IMR-90 (cell line): ENCODE results near the gene PSMA4. TPM values are rescaled to one million over a fixed set of nuclear protein-coding genes. Genes with fewer than 3 reads are reported as not detected.

Experiments
- ATAC-seq: fragments of 200-7000 bp; cut with Tn5 transposase; 2 replicates; pipeline ENCODE4 v1.9.1; 2020; ENCODE audit warnings: low read depth, mild to moderate bottlenecking, moderate library complexity
- BruUV-seq: library from RNA; stranded (reverse); fragments of 400-500 nt; replicated peaks from 2 replicates; lab custom pipeline; 2021; lab: Mats Ljungman, UMichigan
- CTCF ChIA-PET: fragments of 300-600 bp; formaldehyde crosslinking; extraction: SDS; loops from one replicate; lab custom pipeline; 2021; ENCODE audit warnings: antibody characterized with exemption; lab: Yijun Ruan, JAX
- POLR2A ChIA-PET: fragments of 300-600 bp; sonication (Branson Sonifier 250); formaldehyde crosslinking; loops from one replicate; lab custom pipeline; 2022; ENCODE audit warnings: antibody characterized with exemption; ENCODE audit not compliant: unreplicated experiment; lab: Charles Lee
- DNase-seq: peaks from one replicate; pipeline ENCODE4 v3.0.0; 2013
- H2AFZ ChIP-seq: replicated peaks from 2 replicates; pipeline ENCODE3; 2013; ENCODE audit warnings: low read length, mild to moderate bottlenecking; ENCODE audit not compliant: poor library complexity
- H2AK5ac ChIP-seq: 2 replicates; pipeline ENCODE4 v1.6.1; 2013; ENCODE audit warnings: low read depth, low read length, inconsistent platforms
- H2AK9ac ChIP-seq: replicated peaks from 2 replicates; pipeline ENCODE3; 2013; ENCODE audit warnings: mild to moderate bottlenecking, low read depth, low read length, moderate library complexity; ENCODE audit not compliant: poor library complexity
- H2BK120ac ChIP-seq: 2 replicates; pipeline ENCODE4 v1.6.1; 2013; ENCODE audit warnings: low read depth, low read length, inconsistent platforms
- H2BK15ac ChIP-seq: 3 replicates; pipeline ENCODE4 v1.6.1; 2013; ENCODE audit warnings: low read depth, low read length, inconsistent platforms
- H2BK20ac ChIP-seq: 2 replicates; pipeline ENCODE4 v1.6.1; 2013; ENCODE audit warnings: low read depth, mild to moderate bottlenecking, inconsistent platforms, low read length, moderate library complexity
- H2BK5ac ChIP-seq: 2 replicates; pipeline ENCODE4 v1.6.1; 2013; ENCODE audit warnings: mild to moderate bottlenecking, low read depth, low read length, inconsistent platforms; ENCODE audit not compliant: poor library complexity, severe bottlenecking
- H3K14ac ChIP-seq: replicated peaks from 2 replicates; pipeline ENCODE4 v1.6.1; 2013; ENCODE audit warnings: low read depth, low read length, inconsistent platforms
- H3K18ac ChIP-seq: 2 replicates; pipeline ENCODE4 v1.6.1; 2013; ENCODE audit warnings: low read depth, low read length, control low read depth
- H3K23ac ChIP-seq: 2 replicates; pipeline ENCODE4 v1.6.1; 2013; ENCODE audit warnings: low read depth, low read length, inconsistent platforms
- H3K27ac ChIP-seq: 2 replicates; pipeline ENCODE4 v1.5.1; 2013; ENCODE audit warnings: mild to moderate bottlenecking, control low read depth, low read length; ENCODE audit not compliant: insufficient read depth
- H3K27me3 ChIP-seq: 2 replicates; pipeline ENCODE4 v1.6.1; 2013; ENCODE audit warnings: low read length; ENCODE audit not compliant: control insufficient read depth, insufficient read depth
- H3K36me3 ChIP-seq: 2 replicates; pipeline ENCODE4 v1.6.1; 2013; ENCODE audit warnings: low read length, mixed read lengths; ENCODE audit not compliant: control insufficient read depth, insufficient read depth
- H3K4ac ChIP-seq: 2 replicates; pipeline ENCODE4 v1.6.1; 2013; ENCODE audit warnings: low read depth, low read length, inconsistent platforms
- H3K4me1 ChIP-seq: 2 replicates; pipeline ENCODE4 v1.6.1; 2013; ENCODE audit warnings: low read length, mixed read lengths; ENCODE audit not compliant: control insufficient read depth, insufficient read depth
- H3K4me2 ChIP-seq: 2 replicates; pipeline ENCODE4 v1.6.1; 2013; ENCODE audit warnings: low read depth, mild to moderate bottlenecking, control low read depth, low read length, moderate library complexity
- H3K4me3 ChIP-seq: 2 replicates; pipeline ENCODE4 v1.5.1; 2013; ENCODE audit warnings: low read depth, mild to moderate bottlenecking, control low read depth, low read length, moderate library complexity; ENCODE audit not compliant: insufficient read depth
- H3K56ac ChIP-seq: 2 replicates; pipeline ENCODE4 v1.6.1; 2013; ENCODE audit warnings: low read length, inconsistent platforms; ENCODE audit not compliant: insufficient read depth; ENCODE audit errors: extremely low read depth
- H3K79me1 ChIP-seq, 2 experiments: 2 replicates each; pipeline ENCODE4 v1.6.1; 2013; ENCODE audit warnings: low read length in 2 of 2, inconsistent platforms in 1 of 2, low read depth in 1 of 2
- H3K9ac ChIP-seq: 2 replicates; pipeline ENCODE4 v1.6.1; 2013; ENCODE audit warnings: low read depth, low read length, control low read depth
- H3K9me1 ChIP-seq: 2 replicates; pipeline ENCODE4 v1.6.1; 2013; ENCODE audit warnings: low read length, inconsistent platforms; ENCODE audit not compliant: insufficient read depth
- H3K9me3 ChIP-seq: 2 replicates; pipeline ENCODE4 v1.6.1; 2013; ENCODE audit warnings: low read length; ENCODE audit not compliant: control insufficient read depth, insufficient read depth
- H4K20me1 ChIP-seq: 2 replicates; pipeline ENCODE4 v1.6.1; 2013; ENCODE audit warnings: low read length, inconsistent platforms; ENCODE audit not compliant: insufficient read depth
- H4K5ac ChIP-seq: 2 replicates; pipeline ENCODE4 v1.6.1; 2013; ENCODE audit warnings: mild to moderate bottlenecking, low read depth, low read length, control low read depth
- H4K8ac ChIP-seq, 2 experiments: 2 replicates each; pipeline ENCODE4 v1.6.1; 2013; ENCODE audit warnings: low read depth in 2 of 2, low read length in 2 of 2, control low read depth in 1 of 2, inconsistent platforms in 1 of 2
- H4K91ac ChIP-seq: 2 replicates; pipeline ENCODE4 v1.6.1; 2013; ENCODE audit warnings: low read depth, low read length, inconsistent platforms; ENCODE audit not compliant: insufficient read depth
- BHLHE40 ChIP-seq: fragments of 150-350 bp; IDR thresholded peaks from 2 replicates; pipeline ENCODE4 v1.6.1; 2016; ENCODE audit warnings: mild to moderate bottlenecking, low read depth, low read length
- POLR2A ChIP-seq: IDR thresholded peaks from 2 replicates; pipeline ENCODE4 v1.6.1; 2012; ENCODE audit warnings: mild to moderate bottlenecking, low read depth, low read length
- RCOR1 ChIP-seq: IDR thresholded peaks from 2 replicates; pipeline ENCODE4 v1.6.1; 2012; ENCODE audit warnings: mild to moderate bottlenecking, low read length, improper control_type of control experiment; ENCODE audit not compliant: insufficient replicate concordance
- SMC3 ChIP-seq: fragments of 150-350 bp; IDR thresholded peaks from 2 replicates; pipeline ENCODE4 v1.6.1; 2016; ENCODE audit warnings: low read depth, mild to moderate bottlenecking, antibody characterized with exemption, low read length, moderate library complexity
- WGBS, 2 experiments: methylation state at CpG; one replicate each; pipeline versions ENCODE4 v1.1.5 to v1.1.7; 2013; ENCODE audit warnings: missing lambda C conversion rate in 2 of 2; ENCODE audit not compliant: insufficient read length in 1 of 2; ENCODE audit errors: extremely low coverage in 2 of 2; 5-methylcytosine and 5-hydroxymethylcytosine counted together
- dilution Hi-C: fragments of 300-500 bp; cut with HindIII; formaldehyde crosslinking; loops from one replicate; pipeline ENCODE4 v1.14.3; 2018; ENCODE audit warnings: low sequenced_read_pairs; ENCODE audit not compliant: unreplicated experiment
- in situ Hi-C: fragments of 300-500 bp; cut with MboI; formaldehyde crosslinking; loops from 3 replicates; pipeline ENCODE4 v1.14.3; 2019; ENCODE audit warnings: low sequenced_read_pairs, inconsistent platforms, mixed read lengths
- intact Hi-C: fragments of 100-400 bp; cut with micrococcal nuclease; formaldehyde crosslinking; loops from 2 replicates; pipeline ENCODE4 v1.10.0; 2022
- polyA plus RNA-seq, 3 experiments: library from polyadenylated mRNA; depleted of rRNA; stranded (reverse); fragments of >200 nt; gene quantifications; 2 replicates each; pipeline ENCODE4 v1.2.3, GENCODE V29; 2012; ENCODE audit warnings: low replicate concordance in 1 of 3
- total RNA-seq: library from RNA; depleted of rRNA; stranded (reverse); fragments of >200 nt; gene quantifications from 2 replicates; pipeline ENCODE4 v1.2.3, GENCODE V29; 2012
- TF ChIP-seq, protein P1 (sequence below): conservative IDR thresholded peaks from 2 replicates; pipeline ENCODE4 v1.5.1; 2012; ENCODE audit warnings: mild to moderate bottlenecking, low read depth, low read length, improper control_type of control experiment
- TF ChIP-seq, protein P2 (sequence below): fragments of 150-350 bp; IDR thresholded peaks from 2 replicates; pipeline ENCODE4 v1.6.1; 2016; ENCODE audit warnings: low read depth, mild to moderate bottlenecking, low read length, moderate library complexity, borderline replicate concordance
- TF ChIP-seq, protein P3 (sequence below): fragments of 150-350 bp; IDR thresholded peaks from 2 replicates; pipeline ENCODE4 v1.6.1; 2017; ENCODE audit warnings: mild to moderate bottlenecking, antibody characterized with exemption, low read length, low read depth

PSMA4 gene
- total and polyA plus RNA-seq, 2 of the 4 experiments (the other 2 are of a cell fraction), result 208 to 239 TPM

- no peaks in the 10 kb centered on the region for H3K4me1 ChIP-seq
- no peak overlapping the region for H3K27ac ChIP-seq
- H4K5ac ChIP-seq, result no peak overlapping the region
- TF ChIP-seq RCOR1 (no peak), SMC3 (no peak), POLR2A (no peak), BHLHE40 (no peak)
- TF ChIP-seq, protein P1, sequence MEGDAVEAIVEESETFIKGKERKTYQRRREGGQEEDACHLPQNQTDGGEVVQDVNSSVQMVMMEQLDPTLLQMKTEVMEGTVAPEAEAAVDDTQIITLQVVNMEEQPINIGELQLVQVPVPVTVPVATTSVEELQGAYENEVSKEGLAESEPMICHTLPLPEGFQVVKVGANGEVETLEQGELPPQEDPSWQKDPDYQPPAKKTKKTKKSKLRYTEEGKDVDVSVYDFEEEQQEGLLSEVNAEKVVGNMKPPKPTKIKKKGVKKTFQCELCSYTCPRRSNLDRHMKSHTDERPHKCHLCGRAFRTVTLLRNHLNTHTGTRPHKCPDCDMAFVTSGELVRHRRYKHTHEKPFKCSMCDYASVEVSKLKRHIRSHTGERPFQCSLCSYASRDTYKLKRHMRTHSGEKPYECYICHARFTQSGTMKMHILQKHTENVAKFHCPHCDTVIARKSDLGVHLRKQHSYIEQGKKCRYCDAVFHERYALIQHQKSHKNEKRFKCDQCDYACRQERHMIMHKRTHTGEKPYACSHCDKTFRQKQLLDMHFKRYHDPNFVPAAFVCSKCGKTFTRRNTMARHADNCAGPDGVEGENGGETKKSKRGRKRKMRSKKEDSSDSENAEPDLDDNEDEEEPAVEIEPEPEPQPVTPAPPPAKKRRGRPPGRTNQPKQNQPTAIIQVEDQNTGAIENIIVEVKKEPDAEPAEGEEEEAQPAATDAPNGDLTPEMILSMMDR, result no peak
- TF ChIP-seq, protein P2, sequence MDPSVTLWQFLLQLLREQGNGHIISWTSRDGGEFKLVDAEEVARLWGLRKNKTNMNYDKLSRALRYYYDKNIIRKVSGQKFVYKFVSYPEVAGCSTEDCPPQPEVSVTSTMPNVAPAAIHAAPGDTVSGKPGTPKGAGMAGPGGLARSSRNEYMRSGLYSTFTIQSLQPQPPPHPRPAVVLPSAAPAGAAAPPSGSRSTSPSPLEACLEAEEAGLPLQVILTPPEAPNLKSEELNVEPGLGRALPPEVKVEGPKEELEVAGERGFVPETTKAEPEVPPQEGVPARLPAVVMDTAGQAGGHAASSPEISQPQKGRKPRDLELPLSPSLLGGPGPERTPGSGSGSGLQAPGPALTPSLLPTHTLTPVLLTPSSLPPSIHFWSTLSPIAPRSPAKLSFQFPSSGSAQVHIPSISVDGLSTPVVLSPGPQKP, result no peak
- TF ChIP-seq, protein P3, sequence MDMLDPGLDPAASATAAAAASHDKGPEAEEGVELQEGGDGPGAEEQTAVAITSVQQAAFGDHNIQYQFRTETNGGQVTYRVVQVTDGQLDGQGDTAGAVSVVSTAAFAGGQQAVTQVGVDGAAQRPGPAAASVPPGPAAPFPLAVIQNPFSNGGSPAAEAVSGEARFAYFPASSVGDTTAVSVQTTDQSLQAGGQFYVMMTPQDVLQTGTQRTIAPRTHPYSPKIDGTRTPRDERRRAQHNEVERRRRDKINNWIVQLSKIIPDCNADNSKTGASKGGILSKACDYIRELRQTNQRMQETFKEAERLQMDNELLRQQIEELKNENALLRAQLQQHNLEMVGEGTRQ, result no peak
- no peaks in the 10 kb centered on the region for H3K9me1 ChIP-seq
- H3K9me3 ChIP-seq, result no peaks in the 10 kb centered on the region
- no peak overlapping the region for H2AK9ac ChIP-seq
- peak overlapping the region; percentile 32 for H3K9ac ChIP-seq
- H3K14ac ChIP-seq, result no peak overlapping the region
- H3K79me1 ChIP-seq, result no peaks in the 10 kb centered on the region
- H2BK5ac ChIP-seq, result no peak overlapping the region
- H2AFZ ChIP-seq, result peak overlapping the region; percentile 90
- H3K4me3 ChIP-seq, result peak overlapping the region; percentile 54
- 5% methylated on average over 5 of the region's 19 CpGs; no CpG with 5 or more reads in 1 of the 2 experiments for WGBS, 2 experiments
- no peaks in the 10 kb centered on the region for H4K20me1 ChIP-seq
- CTCF ChIA-PET, result interaction anchor here (1.1 kb wide), 1 partner anchor 18 kb away, joined by 4 read pairs; no protein-coding TSS in a partner anchor
- no peak overlapping the region for H4K8ac ChIP-seq
- H3K27me3 ChIP-seq, result peaks cover 17% of the 10 kb centered on the region
- H3K4ac ChIP-seq, result no peak overlapping the region
- intact Hi-C loops, result no loop called here
- H4K91ac ChIP-seq, result no peak overlapping the region
- no peaks in the 10 kb centered on the region for H3K36me3 ChIP-seq
- H2BK20ac ChIP-seq, result no peak overlapping the region
- in situ Hi-C loops, result no loop called here
- H3K18ac ChIP-seq, result no peak overlapping the region
- dilution Hi-C loops, result no loop called here
- H3K4me2 ChIP-seq, result peak overlapping the region; percentile 98
- no TSS peak for BruUV-seq
- H2BK15ac ChIP-seq, result no peak overlapping the region
- H3K23ac ChIP-seq, result peak overlapping the region; percentile 21; the same call in 1 of the 2 replicates
- POLR2A ChIA-PET, result interaction anchor here (1.2 kb wide), 1 partner anchor 128 kb away, joined by 3 read pairs; the partner anchor contains the start of gene IREB2
- ATAC-seq (peak; percentile 35), DNase-seq (peak; percentile 3)
- no peak overlapping the region for H3K56ac ChIP-seq
- no peak overlapping the region for H2BK120ac ChIP-seq
- H2AK5ac ChIP-seq, result no peak overlapping the region
These were observed 25.9 kb downstream of the PSMA4 start for GRCh38 chr15:78565951-78566774.
